ENCODE measurements around the gene GRIK1. TPM values are rescaled to one million over a fixed set of nuclear protein-coding genes. Genes with fewer than 3 reads are reported as not detected.

Gene GRIK1
- total RNA-seq, 2 donors from 2014 or later = 0.14 to 0.19 TPM

- intact Hi-C loops (cut with DNase I) = no loop called here
- DNase-seq (ENCODE audit: low spot score) = no peak
These were observed 281.4 kb downstream of the GRIK1 start for GRCh38 chr21:29658177-29658933.

GRCh38 chr21:29657240-29657989 lies 282.4 kb downstream of the GRIK1 start:
- intact Hi-C loops (cut with DNase I) = no loop called here

GRCh38 chr21:29656504-29657239 lies 283.1 kb downstream of the GRIK1 start:
- DNase-seq (ENCODE audit: low spot score) = no peak
- intact Hi-C loops (cut with DNase I) = no loop called here

More at GRCh38 chr21:29657240-29657989, 282.4 kb downstream of the GRIK1 start:
- DNase-seq (ENCODE audit: low spot score) = no peak

DNA sequence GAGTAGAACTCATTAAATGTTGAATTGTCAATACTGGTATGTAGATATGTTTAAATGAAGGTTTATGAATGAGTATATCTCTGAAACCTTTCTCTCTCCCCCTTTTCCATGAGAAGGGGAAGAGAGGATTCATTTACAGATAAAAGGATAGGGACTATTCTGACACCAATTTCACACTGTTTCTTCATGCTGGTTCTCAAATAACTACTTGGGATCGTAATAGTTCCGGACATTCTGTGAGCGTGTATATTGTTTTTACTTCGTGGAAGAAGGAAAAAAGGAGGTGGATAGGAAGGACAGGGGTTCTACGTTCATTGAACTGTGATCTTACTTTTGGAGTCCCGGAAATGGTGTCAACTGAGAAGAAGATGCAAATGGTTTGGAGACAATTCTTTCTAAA lies 284.2 kb downstream of the GRIK1 start:
- intact Hi-C loops (cut with DNase I) = no loop called here

GRCh38 chr21:29654855-29655254 lies 284.9 kb downstream of the GRIK1 start:
- no peak for DNase-seq (ENCODE audit: low spot score)
- intact Hi-C loops (cut with DNase I) = no loop called here

More for the DNA sequence above, 284.2 kb downstream of the GRIK1 start:
- no peak for DNase-seq (ENCODE audit: low spot score)

DNA sequence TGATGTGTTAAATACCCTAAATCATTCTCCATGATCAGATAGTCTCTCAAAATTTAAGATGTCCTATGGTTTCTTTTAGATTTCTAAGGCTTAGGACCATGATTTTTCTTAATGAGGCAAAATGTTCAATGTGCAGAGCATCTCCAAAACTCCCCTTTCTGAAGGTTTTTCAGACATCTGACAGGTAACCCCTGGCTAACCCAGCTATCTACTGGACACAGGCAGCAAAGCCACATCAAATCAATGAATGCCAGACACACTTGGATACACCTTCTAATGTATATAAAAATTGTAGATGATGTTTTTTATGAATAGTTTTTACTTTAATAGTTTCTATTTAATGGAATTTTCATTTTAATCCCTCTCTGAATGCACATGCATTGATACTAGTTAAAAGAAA lies 285.6 kb downstream of the GRIK1 start:
- no peak for DNase-seq (ENCODE audit: low spot score)
- intact Hi-C loops (cut with DNase I) = no loop called here

DNA sequence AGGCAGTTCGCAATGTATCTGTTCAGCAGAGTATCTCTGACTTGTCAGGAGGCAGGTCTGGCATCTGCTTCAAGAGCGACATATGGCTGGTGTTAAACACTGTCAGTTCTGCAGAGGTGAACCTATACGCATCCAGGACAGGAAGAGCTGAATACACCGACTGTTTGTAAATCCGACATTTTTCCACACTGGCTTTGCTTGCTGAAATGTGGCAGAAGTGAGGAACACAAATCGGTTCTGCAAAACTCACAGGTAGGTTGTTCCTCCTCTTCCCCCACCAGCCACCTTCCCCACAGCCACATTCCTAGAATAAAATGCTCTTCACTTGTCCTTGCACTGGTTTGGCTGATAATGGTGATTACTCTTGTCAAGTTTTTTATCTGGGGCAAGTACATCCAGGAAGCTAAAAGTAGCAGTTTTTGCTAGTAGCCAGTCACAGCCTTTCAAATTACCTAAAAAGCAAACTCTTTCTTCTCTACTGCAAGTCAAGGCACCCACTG lies 289.2 kb downstream of the GRIK1 start:
- intact Hi-C loops (cut with DNase I) = no loop called here
- DNase-seq (ENCODE audit: low spot score) = no peak

GRCh38 chr21:29649406-29649814 lies 290.4 kb downstream of the GRIK1 start:
- no peak for DNase-seq (ENCODE audit: low spot score)
- intact Hi-C loops (cut with DNase I) = no loop called here

DNA sequence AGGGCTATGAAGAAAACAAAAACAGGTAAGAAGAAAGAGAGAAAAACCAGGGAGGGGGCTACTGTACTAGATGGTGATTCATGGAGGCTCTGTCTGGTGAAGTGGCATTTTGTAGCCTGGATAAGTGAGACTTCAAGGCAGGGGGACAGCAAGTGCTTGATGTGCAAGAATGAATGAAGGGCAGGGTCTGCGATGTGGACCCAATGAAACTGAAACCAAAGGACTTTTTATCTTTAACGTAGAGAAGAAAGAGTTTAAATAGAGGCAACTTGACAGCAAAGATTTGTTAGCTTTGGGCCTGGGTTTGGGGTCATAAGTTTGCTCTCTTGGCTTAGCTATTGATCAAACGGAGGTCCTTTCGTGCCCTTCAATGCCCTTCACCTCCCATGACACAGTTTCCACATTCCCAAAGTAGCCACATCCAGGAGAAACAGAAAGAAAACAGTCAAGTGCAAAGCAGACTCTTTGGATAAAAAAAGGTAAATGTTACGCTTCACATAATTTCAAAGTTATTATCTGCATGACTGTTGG lies 291.0 kb downstream of the GRIK1 start:
- intact Hi-C loops (cut with DNase I) = no loop called here
- no peak for DNase-seq (ENCODE audit: low spot score)

- intact Hi-C loops (cut with DNase I) = no loop called here
- no peak for DNase-seq (ENCODE audit: low spot score)
These were observed 292.4 kb downstream of the GRIK1 start for GRCh38 chr21:29647353-29647781.

DNA sequence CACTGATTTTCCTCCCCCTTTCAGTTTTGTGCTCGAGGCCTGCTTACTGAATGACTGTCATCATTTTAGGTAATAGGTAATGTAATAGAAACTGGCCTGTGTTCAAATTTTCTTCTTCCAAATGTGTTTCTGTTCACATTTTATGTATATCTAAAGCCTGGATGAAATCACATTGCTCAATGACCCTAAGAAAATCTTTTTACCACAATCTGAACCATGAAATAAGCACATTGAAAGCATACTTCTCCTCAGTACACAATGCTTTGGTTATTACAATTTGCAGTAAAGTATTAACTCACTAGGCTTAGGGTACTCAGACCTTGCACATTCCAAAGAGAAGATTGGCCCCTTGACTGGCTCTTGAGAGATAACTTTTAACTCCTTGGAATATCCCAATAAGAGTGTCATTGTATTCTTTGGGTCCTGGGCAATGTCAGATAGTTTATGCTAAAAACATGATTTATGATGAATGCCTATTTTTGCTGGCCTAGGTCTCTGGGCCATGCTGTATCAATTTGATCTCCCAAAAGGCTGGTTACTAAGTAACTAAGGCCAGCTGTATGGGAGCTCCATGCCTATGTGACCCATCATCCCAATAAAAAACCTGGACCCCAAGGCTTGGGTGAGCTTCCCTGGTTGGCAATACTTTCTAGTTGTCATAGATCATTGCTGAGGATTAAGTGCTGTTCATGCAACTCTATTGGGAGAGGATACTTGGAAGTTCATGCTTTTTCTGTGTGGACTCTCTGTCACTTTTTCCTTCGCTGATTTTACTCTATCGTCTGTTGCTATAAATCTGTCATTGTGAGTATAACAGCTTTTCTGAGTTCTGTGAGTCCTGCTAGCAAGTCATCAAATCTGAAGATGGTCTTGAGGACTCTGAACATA lies 293.9 kb downstream of the GRIK1 start:
- no peak for DNase-seq (ENCODE audit: low spot score)
- intact Hi-C loops (cut with DNase I) = no loop called here

GRCh38 chr21:29643289-29643688 lies 296.5 kb downstream of the GRIK1 start:
- no peak for DNase-seq (ENCODE audit: low spot score)
- intact Hi-C loops (cut with DNase I) = no loop called here

GRCh38 chr21:29642551-29643245 lies 297.1 kb downstream of the GRIK1 start:
- DNase-seq (ENCODE audit: low spot score) = no peak
- intact Hi-C loops (cut with DNase I) = no loop called here

DNA sequence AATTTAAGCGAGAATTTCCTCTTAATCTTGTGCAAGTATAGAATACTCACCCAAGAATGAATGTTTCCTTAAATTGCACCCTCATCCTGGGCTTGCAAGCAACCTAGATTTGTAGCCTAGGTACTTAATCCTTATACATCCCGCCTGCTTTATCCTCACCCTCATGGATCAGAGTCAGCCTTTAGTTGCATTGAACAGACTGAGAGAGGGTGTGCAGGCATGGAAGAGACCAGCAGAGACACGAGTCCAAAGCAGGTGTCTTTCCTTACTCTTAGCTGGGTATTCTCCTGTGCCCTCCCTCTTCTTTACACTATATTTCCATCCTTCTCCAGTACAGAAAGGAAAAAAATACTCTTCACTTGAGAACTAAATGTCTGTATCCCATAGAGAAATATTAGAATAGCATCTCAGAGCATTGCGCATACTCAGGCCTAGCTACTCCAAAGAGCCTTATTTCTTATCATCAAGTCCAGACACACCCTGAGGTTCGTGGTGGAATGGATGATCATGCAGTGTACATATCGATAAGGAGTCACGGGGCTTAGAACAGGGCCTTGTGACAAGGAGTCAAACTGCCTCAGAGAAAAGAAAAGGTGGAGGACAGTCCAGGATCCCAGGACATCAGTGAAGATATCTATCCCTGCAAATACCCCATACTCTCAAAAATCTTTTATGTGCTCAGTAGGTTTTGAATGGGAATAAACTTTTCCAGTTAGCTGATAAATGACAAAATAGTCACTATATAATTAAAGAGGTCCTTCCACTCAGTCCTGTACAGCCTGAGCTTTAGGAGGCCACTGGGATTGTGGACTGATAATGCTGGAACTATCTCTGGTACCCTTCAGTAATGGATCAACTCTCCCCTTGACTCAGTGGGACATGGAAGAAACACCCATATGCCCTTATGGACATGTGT lies 297.9 kb downstream of the GRIK1 start:
- DNase-seq (ENCODE audit: low spot score) = no peak
- intact Hi-C loops (cut with DNase I) = no loop called here

- DNase-seq (ENCODE audit: low spot score) = no peak
- intact Hi-C loops (cut with DNase I) = no loop called here
These were observed 298.7 kb downstream of the GRIK1 start for GRCh38 chr21:29641001-29641634.

DNA sequence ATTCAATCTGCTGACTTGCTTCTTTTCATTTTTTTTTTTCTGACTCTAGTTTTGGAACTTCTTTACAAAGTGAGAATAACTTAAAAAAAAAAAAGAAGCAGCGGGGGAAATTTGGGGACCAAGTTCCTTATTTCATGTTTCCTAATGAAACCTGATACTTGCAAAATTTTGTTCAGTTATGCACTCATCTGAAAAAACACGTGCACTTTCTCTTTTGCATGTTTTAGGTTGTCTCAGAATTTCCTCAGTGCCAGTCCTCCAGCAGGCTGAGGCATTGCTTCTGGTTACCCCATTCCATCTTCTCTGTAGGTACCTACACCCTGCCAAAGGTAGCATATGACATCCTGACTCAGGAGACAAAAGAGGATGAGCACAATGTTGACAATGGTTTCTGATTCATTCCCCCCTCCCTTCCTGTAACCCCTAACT lies 299.7 kb downstream of the GRIK1 start:
- intact Hi-C loops (cut with DNase I) = no loop called here
- DNase-seq (ENCODE audit: low spot score) = no peak
